ENCODE results near the gene FDPS. TPM values are rescaled to one million over a fixed set of nuclear protein-coding genes. Genes with fewer than 3 reads are reported as not detected.
"Not testable (repeated sequence)": the region's sequence is repeated elsewhere in the genome, so short reads cannot be mapped to it uniquely, and the experiment has no call there.

FDPS gene
- polyA plus RNA-seq, 4 donors = 164 to 181 (median 167) TPM

DNA sequence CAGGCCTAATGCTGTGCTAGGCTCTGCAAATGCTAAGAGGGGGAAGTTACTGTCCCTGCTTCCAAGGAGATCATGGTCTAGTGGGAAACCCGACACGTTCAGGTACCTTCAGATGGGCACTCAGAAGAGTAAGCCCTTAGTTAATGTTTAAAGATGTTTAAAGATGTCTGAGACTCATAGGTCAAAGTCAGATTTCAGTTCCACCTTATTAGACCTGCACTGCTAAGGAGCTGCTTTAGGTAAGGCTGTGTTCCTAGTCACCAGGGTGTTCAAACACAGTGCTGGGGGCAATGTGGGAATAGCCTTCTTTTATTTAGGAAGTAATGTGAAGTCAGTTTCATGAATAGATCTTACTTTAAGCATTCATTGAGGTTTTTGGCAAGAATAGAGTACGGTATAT is 8.3 kb downstream of the FDPS start:
- no peak for DNase-seq (ENCODE audit: low read depth in 4 of 4, low spot score in 3 of 4)

DNA sequence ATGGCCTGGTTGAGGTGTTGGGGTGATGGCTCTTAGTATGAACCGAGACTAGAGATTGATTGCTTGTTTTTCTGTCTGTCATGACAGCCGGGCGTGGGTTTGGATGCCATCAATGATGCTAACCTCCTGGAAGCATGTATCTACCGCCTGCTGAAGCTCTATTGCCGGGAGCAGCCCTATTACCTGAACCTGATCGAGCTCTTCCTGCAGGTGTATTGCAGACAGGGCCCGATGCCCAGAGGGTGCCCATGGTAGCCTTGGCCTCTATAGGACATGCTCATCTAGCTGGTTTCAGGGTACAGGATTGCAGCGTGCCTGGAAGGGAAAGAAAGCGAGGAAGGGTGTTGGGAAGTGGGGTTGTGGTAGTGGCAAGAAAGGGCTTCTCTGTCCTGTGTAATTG is 9.4 kb downstream of the FDPS start:
- DNase-seq (ENCODE audit: low read depth in 4 of 4, low spot score in 3 of 4) = no peak

DNA sequence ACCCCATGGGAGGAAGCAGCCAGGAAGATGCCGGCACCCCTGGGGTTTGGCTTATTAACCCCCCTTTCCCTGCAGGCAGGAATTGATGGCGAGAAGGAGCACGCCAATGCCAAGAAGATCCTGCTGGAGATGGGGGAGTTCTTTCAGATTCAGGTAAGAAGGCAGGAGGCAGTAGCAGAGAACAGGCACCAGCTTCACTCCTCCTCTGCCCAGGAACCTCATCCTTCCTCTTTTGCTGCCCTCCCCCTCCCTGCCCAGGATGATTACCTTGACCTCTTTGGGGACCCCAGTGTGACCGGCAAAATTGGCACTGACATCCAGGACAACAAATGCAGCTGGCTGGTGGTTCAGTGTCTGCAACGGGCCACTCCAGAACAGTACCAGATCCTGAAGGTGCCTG is 10.9 kb downstream of the FDPS start:
- no peak for DNase-seq (ENCODE audit: low read depth in 4 of 4, low spot score in 3 of 4)

DNA sequence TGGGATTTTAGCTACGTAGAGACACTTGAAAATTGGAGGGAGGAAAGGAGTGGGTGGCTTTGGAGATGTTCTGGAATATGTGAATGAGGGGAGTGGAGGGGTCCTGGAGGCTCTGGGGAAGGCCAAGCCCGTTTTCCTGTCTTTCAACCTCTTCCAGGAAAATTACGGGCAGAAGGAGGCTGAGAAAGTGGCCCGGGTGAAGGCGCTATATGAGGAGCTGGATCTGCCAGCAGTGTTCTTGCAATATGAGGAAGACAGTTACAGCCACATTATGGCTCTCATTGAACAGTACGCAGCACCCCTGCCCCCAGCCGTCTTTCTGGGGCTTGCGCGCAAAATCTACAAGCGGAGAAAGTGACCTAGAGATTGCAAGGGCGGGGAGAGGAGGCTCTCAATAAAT is 11.6 kb downstream of the FDPS start:
- DNase-seq (ENCODE audit: low read depth in 4 of 4, low spot score in 3 of 4) = no peak

- DNase-seq (ENCODE audit: low read depth in 4 of 4, low spot score in 3 of 4) = peak in 1 of 4 donors; percentile 68
Observed at GRCh38 chr1:155320661-155321617, 12.3 kb downstream of the FDPS start, which contains the start of gene RUSC1. RUSC1 (plus strand) TSS chr1:155320894; CDS start chr1:155321774, 880 bp downstream.

- no peak for DNase-seq (ENCODE audit: low read depth in 4 of 4, low spot score in 3 of 4)
Observed at GRCh38 chr1:155321639-155322503, 13.2 kb downstream of the FDPS start.

- DNase-seq (ENCODE audit: low read depth in 4 of 4, low spot score in 3 of 4) = no peak
Observed at GRCh38 chr1:155322571-155322952, 13.9 kb downstream of the FDPS start.

DNA sequence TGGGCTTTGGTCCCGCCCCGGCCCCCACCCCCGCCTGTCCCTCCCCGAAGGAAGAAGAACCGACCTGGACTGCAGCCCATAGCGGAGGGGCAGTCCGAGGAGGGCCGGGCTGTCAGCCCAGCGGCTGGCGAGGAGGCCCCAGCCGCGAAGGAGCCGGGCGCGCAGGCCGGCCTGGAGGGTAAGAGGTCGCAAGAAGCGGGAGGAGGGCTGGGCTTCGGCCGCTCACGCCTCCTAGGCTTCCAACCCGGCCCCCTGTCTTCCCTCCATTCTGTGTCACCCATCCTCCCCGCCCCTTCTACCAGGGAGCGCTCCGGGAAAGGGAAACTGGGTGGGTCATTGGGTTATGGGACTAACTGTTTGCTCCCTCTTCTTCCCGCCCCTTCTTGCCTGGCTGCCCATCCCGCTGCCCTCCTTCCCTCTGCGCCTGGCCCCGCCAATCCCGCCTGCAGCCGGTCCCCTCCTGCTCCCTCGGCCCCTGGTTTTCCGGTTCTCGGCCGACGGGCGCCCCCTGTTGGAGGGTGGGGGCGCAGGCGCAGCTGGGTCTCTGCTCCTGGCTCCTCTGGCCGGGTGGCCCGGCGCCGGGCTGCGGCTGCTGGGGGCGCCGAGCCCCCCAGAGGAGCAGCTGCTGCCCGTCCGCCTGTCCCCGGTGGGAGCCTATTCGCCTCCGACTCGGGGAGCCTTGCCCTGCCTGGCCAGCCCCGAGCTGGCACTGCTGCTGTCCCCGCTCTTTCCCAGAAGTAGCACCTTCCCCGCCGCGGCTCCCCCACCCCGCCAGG is 14.5 kb downstream of the FDPS start:
- peak; percentile 80 to 86 (median 83) for DNase-seq (ENCODE audit: low read depth in 4 of 4, low spot score in 3 of 4)

- DNase-seq (ENCODE audit: low read depth in 4 of 4, low spot score in 3 of 4) = peak in 3 of 4 donors; percentile 76 to 80 (median 77)
Observed at GRCh38 chr1:155323729-155324036, 15.0 kb downstream of the FDPS start.

- peak; percentile 83 to 88 (median 84) for DNase-seq (ENCODE audit: low read depth in 4 of 4, low spot score in 3 of 4)
Observed at GRCh38 chr1:155324037-155324716, 15.5 kb downstream of the FDPS start.

GRCh38 chr1:155324717-155325602 is 16.3 kb downstream of the FDPS start:
- DNase-seq (ENCODE audit: low read depth in 4 of 4, low spot score in 3 of 4) = no peak

GRCh38 chr1:155325603-155325893 is 16.9 kb downstream of the FDPS start:
- DNase-seq (ENCODE audit: low read depth in 4 of 4, low spot score in 3 of 4) = no peak

DNA sequence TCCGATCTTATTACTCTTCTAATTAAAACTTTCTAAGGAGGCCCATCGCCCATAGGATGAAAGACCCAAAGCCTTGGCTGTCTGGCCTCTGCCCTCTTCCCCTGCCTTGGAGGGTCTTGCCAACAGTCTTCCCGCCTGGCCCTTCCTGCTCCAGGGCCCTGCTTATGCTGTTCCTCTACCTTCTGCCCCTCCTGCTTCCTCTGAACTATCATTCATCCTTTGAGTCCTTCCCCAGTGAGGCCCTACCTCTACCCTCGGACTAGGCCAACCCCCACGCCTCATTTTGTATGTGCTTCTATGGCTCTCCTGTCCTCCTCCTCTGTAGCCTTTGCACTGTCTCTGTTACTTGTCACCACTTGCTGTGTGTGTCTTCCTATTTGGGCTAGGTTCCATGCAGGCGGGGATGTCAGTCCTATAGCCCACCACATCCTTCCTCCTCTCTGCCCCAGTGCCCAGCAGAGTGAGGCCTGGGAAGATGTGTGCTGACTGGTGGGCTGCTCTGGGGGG is 17.4 kb downstream of the FDPS start:
- DNase-seq (ENCODE audit: low read depth in 4 of 4, low spot score in 3 of 4) = no peak

GRCh38 chr1:155326631-155327037 is 18.0 kb downstream of the FDPS start:
- DNase-seq (ENCODE audit: low read depth in 4 of 4, low spot score in 3 of 4) = no peak

- DNase-seq (ENCODE audit: low read depth in 4 of 4, low spot score in 3 of 4) = no peak
Observed at GRCh38 chr1:155327981-155328380, 19.3 kb downstream of the FDPS start.

DNA sequence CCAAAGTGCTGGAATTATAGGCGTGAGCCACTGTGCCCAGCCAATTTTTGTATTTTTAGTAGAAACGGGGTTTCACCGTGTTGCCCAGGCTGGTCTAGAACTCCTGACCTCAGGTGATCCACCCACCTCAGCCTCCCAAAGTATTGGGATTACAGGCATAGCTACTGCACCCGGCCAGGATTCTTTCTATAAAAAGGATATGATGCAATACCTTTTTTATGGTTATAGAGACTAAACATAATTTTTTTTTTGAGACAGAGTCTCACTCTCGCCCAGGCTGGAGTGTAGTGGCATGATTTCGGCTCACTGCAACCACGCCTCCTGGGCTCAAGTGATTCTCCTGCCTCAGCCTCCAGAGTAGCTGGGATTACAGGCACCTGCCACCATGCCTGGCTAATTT is 20.2 kb downstream of the FDPS start:
- DNase-seq (ENCODE audit: low read depth in 4 of 4, low spot score in 3 of 4) = not testable (repeated sequence)

DNA sequence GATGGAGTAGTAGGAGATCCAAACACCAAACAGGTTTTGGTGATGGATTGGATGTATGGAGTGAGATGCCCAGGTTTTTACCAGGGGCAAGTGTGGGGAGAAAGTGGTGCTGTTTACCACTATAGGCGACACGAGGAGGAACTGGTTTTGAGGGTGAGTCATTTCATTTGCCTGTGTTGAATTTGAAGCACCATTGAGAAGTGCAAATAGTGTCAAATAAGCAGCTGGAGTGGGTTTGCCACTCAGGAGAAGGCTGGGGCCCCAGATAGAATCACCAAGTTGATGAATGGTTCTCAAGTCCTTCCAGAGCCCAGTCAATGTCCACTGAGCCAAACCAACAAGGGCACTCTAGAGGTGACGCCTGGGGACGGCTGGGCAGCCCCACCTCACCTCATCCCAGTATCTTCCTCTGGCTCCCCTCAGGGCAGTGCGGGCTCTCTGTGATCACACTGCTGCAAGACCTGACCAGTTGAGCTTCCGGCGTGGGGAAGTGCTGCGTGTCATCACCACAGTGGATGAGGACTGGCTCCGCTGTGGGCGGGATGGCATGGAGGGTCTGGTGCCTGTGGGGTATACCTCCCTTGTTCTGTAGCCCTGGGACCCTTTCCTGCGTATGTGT is 21.4 kb downstream of the FDPS start:
- no peak for DNase-seq (ENCODE audit: low read depth in 4 of 4, low spot score in 3 of 4)

DNA sequence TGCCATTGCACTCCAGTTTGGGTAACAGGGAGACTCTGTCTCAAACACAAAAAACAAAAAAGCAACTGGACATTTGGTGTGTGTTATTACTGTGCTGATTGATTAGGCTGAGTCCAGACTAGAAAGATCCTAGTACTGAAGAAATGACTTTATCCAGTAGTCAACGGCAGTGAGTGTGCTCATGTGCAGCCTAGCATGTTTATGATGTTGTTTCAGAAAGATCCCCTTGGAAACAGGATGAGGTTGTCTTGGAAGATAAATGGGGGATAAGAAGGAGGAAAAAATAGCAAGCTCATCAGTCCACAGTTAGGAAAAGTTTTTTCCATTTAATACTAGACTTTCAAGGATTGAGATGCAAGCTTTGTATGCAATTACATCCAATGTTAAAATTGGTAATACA is 26.3 kb downstream of the FDPS start:
- no peak for DNase-seq (ENCODE audit: low read depth in 4 of 4, low spot score in 3 of 4)

All from right renal pelvis (tissue), 4 donors.